HG03175 (cell line): Measurements from ENCODE around the gene MAN1B1.
"Not testable (repeated sequence)": the region's sequence is repeated elsewhere in the genome, so short reads cannot be mapped to it uniquely, and the experiment has no call there.

ENCODE experiments used
- ATAC-seq: cut with Tn5 transposase; IDR thresholded peaks from one replicate; pipeline ENCODE4 v1.9.1; 2021; ENCODE audit warnings: mild to moderate bottlenecking, moderate library complexity; ENCODE audit not compliant: unreplicated experiment

Gene MAN1B1

GRCh38 chr9:137052293-137052692, 34.5 kb upstream of the MAN1B1 start:
- ATAC-seq, result no peak

GRCh38 chr9:137052998-137053943, 33.5 kb upstream of the MAN1B1 start:
- no peak for ATAC-seq

DNA sequence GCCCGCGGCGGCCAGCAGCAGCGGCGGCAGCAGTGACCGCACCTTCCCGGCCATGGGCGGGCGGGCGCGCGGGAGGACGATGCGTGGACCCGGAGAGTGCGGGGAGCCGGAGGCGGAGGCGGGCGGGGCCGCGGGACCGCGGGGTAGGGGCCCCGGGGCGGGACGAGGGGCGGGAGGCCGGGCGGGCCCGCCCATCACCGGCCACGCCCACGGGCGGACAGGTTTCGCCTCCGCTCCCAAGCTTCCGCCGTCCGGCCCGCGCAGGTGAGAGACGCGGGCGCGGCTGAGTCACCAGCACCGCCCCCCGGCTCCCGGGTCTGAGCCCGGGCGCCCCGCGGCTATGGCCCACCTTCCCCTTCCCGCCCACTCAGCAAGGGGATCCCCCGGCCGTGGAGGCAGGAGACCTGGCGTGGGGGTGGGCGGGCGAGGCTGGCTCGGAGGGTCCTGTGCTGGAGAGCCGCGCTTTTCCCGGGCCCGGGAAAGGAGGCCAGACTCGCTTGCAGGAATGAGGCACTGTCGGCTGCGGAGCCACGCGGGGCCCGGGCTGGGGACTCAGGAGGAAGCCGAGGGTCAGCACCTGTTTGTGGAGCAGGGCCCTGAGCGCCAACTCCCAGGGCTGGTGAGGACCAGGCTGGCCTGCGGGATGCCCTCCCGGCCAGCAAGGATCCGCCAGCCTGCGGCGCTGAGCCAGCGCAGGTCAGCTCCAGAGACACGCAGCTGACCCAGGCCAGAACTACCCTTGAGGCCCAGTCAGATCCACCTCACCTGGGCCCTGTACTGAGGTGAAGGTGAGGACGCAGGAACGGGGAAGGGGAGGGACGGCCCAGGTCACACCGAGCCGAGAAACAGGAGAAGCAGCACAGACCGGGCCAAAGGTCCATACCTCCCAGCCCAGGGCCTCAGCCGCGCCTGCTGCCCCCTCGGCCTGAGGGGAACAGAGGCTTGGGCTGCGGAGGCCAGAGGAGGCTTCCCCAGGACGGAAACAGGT, 32.5 kb upstream of the MAN1B1 start, which contains the start of gene ENTPD2:
Gene ENTPD2, minus strand, starts transcription at position 118 of the 988 bp plus-strand sequence. Its CDS starts 64 bp downstream, at position 54.
- ATAC-seq, result no peak

DNA sequence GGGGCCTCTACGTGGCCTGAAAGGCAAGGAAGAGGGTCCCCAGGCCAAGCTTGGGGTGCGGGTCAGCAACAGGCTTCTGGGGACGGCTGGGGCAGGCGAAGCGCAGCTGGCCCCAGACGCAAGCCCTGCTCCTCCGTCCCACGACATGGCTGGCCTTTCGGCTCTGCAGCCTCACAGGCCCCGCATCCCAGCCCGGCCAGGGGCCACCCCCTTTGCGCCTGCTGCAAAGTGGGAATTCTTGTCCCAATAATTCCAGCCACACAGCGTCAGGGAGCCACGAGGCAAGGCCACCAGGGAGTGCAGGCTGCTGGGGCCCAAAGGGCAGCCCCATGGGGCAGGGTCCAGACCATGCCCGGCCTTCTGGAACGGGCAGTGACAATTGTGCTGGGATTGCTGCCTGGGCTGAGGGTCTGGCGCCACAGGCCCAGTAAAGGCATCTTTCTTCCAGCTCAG, 31.8 kb upstream of the MAN1B1 start:
- ATAC-seq, result no peak

DNA sequence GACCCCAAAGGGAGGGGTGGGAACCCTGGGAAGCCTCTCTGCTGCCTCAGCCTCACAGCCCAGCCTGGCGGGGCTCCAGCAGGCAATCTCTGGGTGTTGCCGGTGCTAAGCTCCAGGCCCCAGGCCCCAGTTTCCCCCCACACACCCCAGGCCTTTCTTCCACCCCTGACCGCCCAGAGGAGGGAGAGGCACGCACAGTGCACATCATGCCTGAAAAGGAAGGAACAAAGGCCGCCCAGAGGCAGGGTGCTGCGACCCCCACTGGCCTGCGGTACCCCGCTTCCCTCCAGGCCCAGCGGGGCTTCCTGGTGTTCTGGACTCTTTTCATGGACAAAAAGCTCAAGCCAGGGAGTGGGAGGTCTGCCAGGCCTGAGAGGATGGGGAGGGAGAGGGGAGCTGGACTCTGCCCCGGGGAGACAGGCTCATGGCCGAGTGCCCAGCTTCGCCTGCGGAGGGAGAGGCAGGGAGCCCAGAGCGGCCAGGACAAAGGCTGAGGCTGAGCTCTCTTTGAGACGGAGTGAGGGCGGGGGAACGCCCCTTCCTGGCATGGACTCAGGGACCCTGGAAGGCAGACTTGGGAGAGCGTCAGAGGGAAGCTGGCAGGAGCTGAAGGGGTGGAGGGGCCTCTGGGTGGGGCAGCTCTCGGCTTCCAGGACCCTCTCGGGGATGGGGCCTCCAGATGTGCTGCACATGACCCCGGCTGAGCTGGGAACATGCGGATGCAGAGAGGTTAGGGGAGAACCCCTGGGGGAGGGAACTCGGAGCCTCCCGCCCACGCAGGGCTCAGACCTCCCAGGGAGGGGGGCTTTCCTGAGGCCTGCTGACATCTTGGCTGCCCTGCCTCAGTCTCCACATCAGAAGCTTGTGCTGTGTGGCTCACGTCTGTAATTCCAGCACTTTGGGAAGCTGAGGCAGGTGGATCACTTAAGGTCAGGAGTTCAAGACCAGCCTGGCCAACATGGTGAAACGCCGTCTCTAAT, 31.1 kb upstream of the MAN1B1 start:
- ATAC-seq, result no peak

DNA sequence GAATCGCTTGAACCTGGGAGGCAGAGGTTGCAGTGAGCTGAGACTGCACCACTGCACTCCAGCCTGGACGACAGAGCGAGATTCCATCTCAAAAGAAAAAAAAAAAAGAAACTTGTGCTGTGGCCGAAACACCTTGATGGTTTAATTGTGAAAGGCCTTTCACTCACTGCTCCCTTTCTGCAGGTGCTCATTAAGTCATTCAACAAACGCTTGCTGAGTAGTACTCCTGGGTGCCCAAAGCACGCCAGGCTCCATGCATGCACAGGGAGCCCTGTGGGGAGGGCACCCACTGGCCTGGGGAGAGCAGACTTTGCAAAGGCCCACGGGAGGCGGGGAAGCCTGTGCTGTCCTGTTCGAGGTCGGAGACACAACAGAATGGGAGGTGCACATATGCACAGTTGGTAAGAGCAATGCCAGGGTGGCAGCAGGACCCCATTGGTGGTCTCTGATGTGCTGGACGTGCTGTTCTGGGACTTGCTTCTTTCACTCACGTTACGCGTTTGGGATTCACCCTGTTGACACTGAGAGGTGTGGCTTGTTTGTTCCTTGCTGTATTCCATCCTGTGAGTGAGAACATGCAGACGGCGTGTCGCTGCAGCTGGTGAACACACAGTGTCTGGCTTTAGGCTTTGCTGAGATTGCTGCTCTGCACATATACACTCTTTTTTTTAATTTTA, 29.9 kb upstream of the MAN1B1 start:
- no peak for ATAC-seq

- ATAC-seq, result no peak
Observed at GRCh38 chr9:137057545-137057944, 29.2 kb upstream of the MAN1B1 start.

- no peak for ATAC-seq
Observed at GRCh38 chr9:137058521-137059234, 28.1 kb upstream of the MAN1B1 start.

DNA sequence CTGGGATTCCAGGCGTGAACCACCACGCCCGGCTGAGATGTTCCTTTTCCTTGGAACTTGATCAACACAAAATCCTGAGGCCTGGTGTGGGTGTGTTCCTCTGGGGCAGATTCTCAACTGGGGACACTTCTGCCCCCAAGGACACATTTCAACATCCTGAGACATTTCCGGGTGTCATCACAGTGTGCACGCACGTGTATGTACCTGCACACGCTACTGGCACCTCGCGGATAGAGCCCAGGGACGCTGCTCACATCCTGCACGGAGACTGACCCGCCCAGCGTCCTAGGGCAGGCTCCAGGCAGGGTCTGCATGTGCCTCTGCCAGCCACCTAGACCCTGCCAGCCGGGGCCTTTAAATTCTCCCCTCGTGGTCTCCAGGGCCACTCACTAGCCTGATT, 24.4 kb upstream of the MAN1B1 start:
- no peak for ATAC-seq

GRCh38 chr9:137062798-137063197, 24.0 kb upstream of the MAN1B1 start:
- ATAC-seq, result not testable (repeated sequence)

- no peak for ATAC-seq
Observed at GRCh38 chr9:137063311-137064026, 23.3 kb upstream of the MAN1B1 start.

- ATAC-seq, result no peak
Observed at GRCh38 chr9:137064027-137064879, 22.5 kb upstream of the MAN1B1 start.

DNA sequence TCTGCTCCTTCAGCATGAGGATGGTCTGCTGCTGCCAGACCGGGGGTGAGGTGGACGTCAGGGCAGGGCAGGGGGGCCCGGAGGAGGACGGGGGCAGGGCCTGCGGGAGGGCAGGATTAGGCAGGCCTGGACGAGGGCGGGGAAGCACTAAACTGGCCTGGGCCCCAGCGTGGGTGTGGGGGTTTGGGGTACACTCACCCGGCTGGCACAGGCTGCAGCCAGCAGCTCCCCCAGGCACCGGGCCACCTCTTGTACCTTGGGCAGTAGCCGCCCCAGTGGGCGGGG, 22.0 kb upstream of the MAN1B1 start:
- no peak for ATAC-seq

DNA sequence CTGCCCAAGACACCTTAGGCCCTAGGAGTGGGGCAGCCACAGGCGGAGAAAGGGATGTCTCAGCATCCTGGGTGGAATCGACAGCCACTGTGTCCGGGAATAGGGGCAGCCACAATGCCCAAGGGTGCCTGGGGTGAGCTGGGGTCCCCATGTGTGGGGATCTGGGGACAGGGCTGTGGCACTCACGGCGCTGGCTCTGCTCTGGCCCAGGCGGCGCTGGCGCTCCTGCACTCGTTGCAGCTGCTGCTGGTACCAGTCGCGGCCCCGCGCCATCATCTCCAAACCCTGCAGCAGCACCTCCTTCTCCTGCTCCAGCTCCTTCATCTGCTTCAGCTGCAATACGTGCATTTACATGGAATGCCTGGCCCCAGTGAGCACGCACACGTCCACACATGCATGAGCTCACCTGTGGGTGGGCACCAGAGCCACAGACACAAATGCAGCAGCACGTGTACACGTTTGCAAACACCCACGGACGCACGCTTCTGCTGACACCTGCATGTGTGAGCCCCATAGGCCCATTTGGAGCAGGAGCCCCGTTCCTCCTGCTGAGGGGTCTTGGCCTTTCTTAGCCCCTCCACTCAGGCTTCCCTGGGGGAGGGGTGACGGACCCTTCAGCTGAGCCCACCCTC, 21.3 kb upstream of the MAN1B1 start:
- ATAC-seq, result no peak

GRCh38 chr9:137066096-137066861, 20.5 kb upstream of the MAN1B1 start:
- ATAC-seq, result no peak

GRCh38 chr9:137067860-137068538, 18.8 kb upstream of the MAN1B1 start:
- ATAC-seq, result no peak
